OCI-LY3 (cell line): ENCODE data around the gene NDUFS6.

Experiments used
- EZH2phosphoT487 ChIP-seq: fragments of 200-600 bp; shearing (Covaris generic); IDR thresholded peaks from 2 replicates; pipeline ENCODE4 v1.6.1; 2018; ENCODE audit warnings: antibody characterized with exemption, mixed run types, low read depth
- TF ChIP-seq, protein P1 (sequence below): fragments of 200-600, 300-600 bp; sonication (generic); IDR thresholded peaks from 2 replicates; pipeline ENCODE4 v1.5.1; 2014; ENCODE audit warnings: antibody characterized with exemption, low read length, low read depth

DNA sequence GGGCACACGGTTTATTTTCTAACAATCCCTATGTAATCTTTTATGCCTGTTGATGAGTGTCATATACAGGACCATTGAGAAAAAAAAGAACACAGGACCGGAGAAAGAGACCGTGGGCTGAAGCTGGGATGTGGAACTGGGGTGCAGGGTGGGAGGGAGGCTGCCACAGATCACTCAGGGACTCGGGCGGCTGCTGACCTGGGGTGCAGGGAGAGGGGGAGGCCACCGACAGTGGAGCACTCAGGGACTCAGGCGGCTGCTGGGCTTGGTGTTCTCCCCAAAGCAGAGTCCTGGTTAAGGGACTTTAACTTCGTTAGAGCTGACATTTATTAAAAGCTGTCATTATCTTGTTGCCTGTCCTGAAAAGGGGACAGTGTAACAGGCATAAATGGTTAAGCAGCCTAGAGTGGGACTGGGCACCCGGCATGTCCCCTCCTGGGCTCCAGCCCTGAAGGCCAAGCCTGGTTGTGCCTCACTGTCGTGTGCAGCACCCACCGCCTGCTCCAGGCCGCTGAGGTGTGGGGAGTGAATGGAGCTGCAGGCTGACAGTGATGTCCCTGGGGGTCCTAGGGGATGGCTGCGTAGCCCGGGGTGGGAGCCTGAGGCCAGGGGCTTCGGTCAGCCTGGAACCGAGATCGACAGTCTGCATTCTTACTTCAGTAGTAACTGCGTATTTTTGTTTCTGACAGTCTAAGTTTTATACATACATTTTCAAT, 14.0 kb downstream of the NDUFS6 start:
- TF ChIP-seq EZH2phosphoT487: no peak
- TF ChIP-seq, protein P1, sequence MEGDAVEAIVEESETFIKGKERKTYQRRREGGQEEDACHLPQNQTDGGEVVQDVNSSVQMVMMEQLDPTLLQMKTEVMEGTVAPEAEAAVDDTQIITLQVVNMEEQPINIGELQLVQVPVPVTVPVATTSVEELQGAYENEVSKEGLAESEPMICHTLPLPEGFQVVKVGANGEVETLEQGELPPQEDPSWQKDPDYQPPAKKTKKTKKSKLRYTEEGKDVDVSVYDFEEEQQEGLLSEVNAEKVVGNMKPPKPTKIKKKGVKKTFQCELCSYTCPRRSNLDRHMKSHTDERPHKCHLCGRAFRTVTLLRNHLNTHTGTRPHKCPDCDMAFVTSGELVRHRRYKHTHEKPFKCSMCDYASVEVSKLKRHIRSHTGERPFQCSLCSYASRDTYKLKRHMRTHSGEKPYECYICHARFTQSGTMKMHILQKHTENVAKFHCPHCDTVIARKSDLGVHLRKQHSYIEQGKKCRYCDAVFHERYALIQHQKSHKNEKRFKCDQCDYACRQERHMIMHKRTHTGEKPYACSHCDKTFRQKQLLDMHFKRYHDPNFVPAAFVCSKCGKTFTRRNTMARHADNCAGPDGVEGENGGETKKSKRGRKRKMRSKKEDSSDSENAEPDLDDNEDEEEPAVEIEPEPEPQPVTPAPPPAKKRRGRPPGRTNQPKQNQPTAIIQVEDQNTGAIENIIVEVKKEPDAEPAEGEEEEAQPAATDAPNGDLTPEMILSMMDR: no peak
